ENCODE data around the gene PGAP3.

PGAP3 gene

DNA sequence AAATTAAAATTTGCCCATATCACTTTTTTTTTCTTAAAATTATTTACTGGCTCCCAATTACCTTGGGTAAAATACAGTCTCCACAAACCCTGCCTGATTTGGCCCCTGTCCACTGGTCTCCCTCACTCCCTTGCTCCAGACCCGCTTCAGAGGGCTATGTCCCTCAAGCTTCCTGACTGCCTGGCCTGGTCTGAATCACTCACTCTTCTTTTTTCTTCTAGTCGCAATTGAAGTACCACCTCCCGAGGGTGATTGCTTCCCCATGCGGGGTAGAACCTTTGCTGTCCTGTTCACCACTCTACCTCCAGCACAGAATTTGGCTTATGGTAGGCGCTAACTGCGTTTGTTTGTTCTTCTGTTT, 598 bp upstream of the PGAP3 start:
- H3F3A ChIP-seq (ENCODE audit: insufficient read depth, low read length) = peaks cover 19% of the 10 kb centered on the region
- H3K4me2 ChIP-seq (ENCODE audit: low read depth, low read length) = peak overlapping the region; percentile 82
- no peaks in the 10 kb centered on the region for H3K79me2 ChIP-seq (ENCODE audit: low read length)
- H3K27me3 ChIP-seq (replicated peaks; ENCODE audit: insufficient read depth, low read length) = no peaks in the 10 kb centered on the region
- H3K4me1 ChIP-seq (ENCODE audit: low read length) = peaks cover 11% of the 10 kb centered on the region; the same call in 1 of the 2 replicates
- peak overlapping the region; percentile 94; the same call in 1 of the 2 replicates for H3K27ac ChIP-seq (ENCODE audit: low read length)
- H3K36me3 ChIP-seq (replicated peaks; ENCODE audit: insufficient read depth, low read length) = no peaks in the 10 kb centered on the region
- peak overlapping the region; percentile 96 for H3K4me3 ChIP-seq (ENCODE audit: low read length)
- H3K9ac ChIP-seq (ENCODE audit: low read length) = peak overlapping the region; percentile 81
- TF ChIP-seq EZH2phosphoT487 (IDR thresholded peaks at IDR 0.05; ENCODE audit: low read length) (no peak), EZH2 (optimal IDR thresholded peaks at IDR 0.05; ENCODE audit: low read depth, low read length) (no peak)
- TF ChIP-seq, protein P1, sequence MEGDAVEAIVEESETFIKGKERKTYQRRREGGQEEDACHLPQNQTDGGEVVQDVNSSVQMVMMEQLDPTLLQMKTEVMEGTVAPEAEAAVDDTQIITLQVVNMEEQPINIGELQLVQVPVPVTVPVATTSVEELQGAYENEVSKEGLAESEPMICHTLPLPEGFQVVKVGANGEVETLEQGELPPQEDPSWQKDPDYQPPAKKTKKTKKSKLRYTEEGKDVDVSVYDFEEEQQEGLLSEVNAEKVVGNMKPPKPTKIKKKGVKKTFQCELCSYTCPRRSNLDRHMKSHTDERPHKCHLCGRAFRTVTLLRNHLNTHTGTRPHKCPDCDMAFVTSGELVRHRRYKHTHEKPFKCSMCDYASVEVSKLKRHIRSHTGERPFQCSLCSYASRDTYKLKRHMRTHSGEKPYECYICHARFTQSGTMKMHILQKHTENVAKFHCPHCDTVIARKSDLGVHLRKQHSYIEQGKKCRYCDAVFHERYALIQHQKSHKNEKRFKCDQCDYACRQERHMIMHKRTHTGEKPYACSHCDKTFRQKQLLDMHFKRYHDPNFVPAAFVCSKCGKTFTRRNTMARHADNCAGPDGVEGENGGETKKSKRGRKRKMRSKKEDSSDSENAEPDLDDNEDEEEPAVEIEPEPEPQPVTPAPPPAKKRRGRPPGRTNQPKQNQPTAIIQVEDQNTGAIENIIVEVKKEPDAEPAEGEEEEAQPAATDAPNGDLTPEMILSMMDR (IDR thresholded peaks at IDR 0.05; ENCODE audit: low read length) = no peak
- no peaks in the 10 kb centered on the region for H4K20me1 ChIP-seq (ENCODE audit: insufficient read depth, low read length)
- DNase-seq = no peak
- no peaks in the 10 kb centered on the region for H3K9me3 ChIP-seq (replicated peaks; ENCODE audit: insufficient read depth, low read length)
- peak overlapping the region; percentile 91 for H2AFZ ChIP-seq (ENCODE audit: low read length)
- no peaks in the 10 kb centered on the region for H3K9me2 ChIP-seq (replicated peaks; ENCODE audit: insufficient read depth, low read length)

DNA sequence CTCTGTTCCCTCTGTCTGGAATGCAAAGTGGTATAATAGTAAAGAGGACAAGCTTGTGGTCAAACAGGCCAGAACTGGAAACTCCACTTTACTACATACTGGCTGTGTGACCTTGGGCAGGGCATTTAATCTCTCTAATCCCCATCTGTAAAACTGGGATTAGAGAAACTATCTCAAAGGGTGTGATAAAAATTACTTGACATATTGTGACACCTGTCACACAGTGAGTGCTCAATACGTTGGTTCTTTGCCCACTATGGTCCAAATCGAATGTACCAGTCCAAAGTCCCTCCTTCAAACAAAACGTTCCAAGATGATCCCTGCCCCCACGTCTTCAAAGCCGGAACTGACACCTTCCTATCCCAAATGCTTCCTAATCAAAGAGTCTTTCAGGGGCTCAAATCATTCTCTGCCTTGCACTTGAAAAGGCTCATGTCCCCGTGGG, 734 bp downstream of the PGAP3 start:
- Histone ChIP-seq H3K4me1 (ENCODE audit: low read length) (peaks cover 11% of the 10 kb centered on the region; the same call in 1 of the 2 replicates), H3K79me2 (ENCODE audit: low read length) (no peaks in the 10 kb centered on the region), H3K27ac (ENCODE audit: low read length) (peak overlapping the region; percentile 94; the same call in 1 of the 2 replicates), H4K20me1 (ENCODE audit: insufficient read depth, low read length) (no peaks in the 10 kb centered on the region), H2AFZ (ENCODE audit: low read length) (peak overlapping the region; percentile 91), H3K9me3 (replicated peaks; ENCODE audit: insufficient read depth, low read length) (no peaks in the 10 kb centered on the region), H3K4me3 (ENCODE audit: low read length) (peak overlapping the region; percentile 96), H3K4me2 (ENCODE audit: low read depth, low read length) (peak overlapping the region; percentile 82), H3K9ac (ENCODE audit: low read length) (peak overlapping the region; percentile 81; the same call in 1 of the 2 replicates), H3F3A (ENCODE audit: insufficient read depth, low read length) (peaks cover 19% of the 10 kb centered on the region), H3K36me3 (replicated peaks; ENCODE audit: insufficient read depth, low read length) (no peaks in the 10 kb centered on the region), H3K9me2 (replicated peaks; ENCODE audit: insufficient read depth, low read length) (no peaks in the 10 kb centered on the region), H3K27me3 (replicated peaks; ENCODE audit: insufficient read depth, low read length) (no peaks in the 10 kb centered on the region)
- TF ChIP-seq EZH2 (optimal IDR thresholded peaks at IDR 0.05; ENCODE audit: low read depth, low read length) = no peak
- TF ChIP-seq EZH2phosphoT487 (IDR thresholded peaks at IDR 0.05; ENCODE audit: low read length) = no peak
- TF ChIP-seq, protein P1 (IDR thresholded peaks at IDR 0.05; ENCODE audit: low read length) = no peak
- DNase-seq = no peak

DNA sequence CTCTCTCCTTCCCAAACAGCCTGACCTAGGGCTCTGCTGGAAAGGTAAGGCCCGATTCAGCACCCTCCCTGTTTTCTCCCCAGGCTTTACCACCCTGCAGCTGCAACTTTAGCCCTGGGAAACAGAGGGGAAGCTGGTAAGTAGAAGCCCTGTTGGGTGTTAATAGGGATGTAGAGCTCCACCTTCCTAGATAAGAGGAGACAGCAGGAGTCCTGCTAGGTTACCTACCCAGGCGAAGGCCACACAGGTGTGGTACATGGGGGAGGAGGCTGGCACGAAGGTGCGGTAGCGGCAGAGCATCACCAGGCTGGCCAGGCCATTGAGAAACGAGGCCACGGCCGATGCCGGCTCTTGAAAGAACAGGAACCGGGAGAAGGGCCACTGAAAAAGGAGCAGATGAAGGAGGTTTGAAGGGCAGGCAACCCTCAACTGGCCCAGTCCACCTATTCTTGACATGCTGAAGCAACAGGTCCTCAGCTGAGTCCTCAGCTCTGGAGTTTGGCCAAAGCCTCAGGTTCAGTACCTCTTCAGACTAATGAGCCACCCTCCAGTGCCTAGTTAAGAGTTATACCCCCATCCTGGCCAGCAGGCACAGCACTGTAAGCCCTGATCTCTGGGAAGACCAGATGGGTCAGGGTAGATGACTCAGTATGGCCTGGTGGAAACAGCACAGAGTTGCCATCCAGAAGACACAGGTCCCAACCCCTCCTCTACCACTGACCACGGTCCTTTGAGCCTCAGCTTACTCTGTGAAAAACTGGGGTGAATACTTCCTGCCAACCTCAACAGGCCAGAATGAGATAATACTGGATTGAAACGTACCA, 3.3 kb downstream of the PGAP3 start:
- no peak overlapping the region for H3K27ac ChIP-seq (ENCODE audit: low read length)
- no peaks in the 10 kb centered on the region for H3K9me3 ChIP-seq (replicated peaks; ENCODE audit: insufficient read depth, low read length)
- DNase-seq = no peak

More for the DNA sequence above, 3.3 kb downstream of the PGAP3 start:
- H3K36me3 ChIP-seq (replicated peaks; ENCODE audit: insufficient read depth, low read length) = no peaks in the 10 kb centered on the region
- H3K9me2 ChIP-seq (replicated peaks; ENCODE audit: insufficient read depth, low read length) = no peaks in the 10 kb centered on the region
- H3K27me3 ChIP-seq (replicated peaks; ENCODE audit: insufficient read depth, low read length) = no peaks in the 10 kb centered on the region
- TF ChIP-seq EZH2 (optimal IDR thresholded peaks at IDR 0.05; ENCODE audit: low read depth, low read length) (no peak), EZH2phosphoT487 (IDR thresholded peaks at IDR 0.05; ENCODE audit: low read length) (no peak)
- TF ChIP-seq, protein P1 (IDR thresholded peaks at IDR 0.05; ENCODE audit: low read length) = no peak
- H3K4me1 ChIP-seq (ENCODE audit: low read length) = peaks cover 11% of the 10 kb centered on the region; the same call in 1 of the 2 replicates
- no peak overlapping the region for H3K9ac ChIP-seq (ENCODE audit: low read length)
- H4K20me1 ChIP-seq (ENCODE audit: insufficient read depth, low read length) = no peaks in the 10 kb centered on the region
- peaks cover 19% of the 10 kb centered on the region for H3F3A ChIP-seq (ENCODE audit: insufficient read depth, low read length)
- H3K79me2 ChIP-seq (ENCODE audit: low read length) = no peaks in the 10 kb centered on the region
- no peak overlapping the region for H3K4me2 ChIP-seq (ENCODE audit: low read depth, low read length)
- H2AFZ ChIP-seq (ENCODE audit: low read length) = no peak overlapping the region
- no peak overlapping the region for H3K4me3 ChIP-seq (ENCODE audit: low read length)

Data from MM.1S (cell line).